Rectal smooth muscle tissue (tissue), 1 donor: ENCODE results near the gene HOXB4.
A peak's percentile ranks its signal among the peaks of the same experiment; 100 is the strongest.

ENCODE experiments used
- H3K27ac ChIP-seq: one replicate; pipeline ENCODE4 v1.7.0; 2013; ENCODE audit warnings: low read depth, low read length, inconsistent platforms
- H3K27me3 ChIP-seq: one replicate; pipeline ENCODE4 v1.7.0; 2013; ENCODE audit warnings: low read length; ENCODE audit not compliant: control insufficient read depth, insufficient read depth
- H3K36me3 ChIP-seq: one replicate; pipeline ENCODE4 v1.7.0; 2013; ENCODE audit warnings: low read length; ENCODE audit not compliant: control insufficient read depth, insufficient read depth
- H3K4me1 ChIP-seq: one replicate; pipeline ENCODE4 v1.7.0; 2013; ENCODE audit warnings: low read length; ENCODE audit not compliant: control insufficient read depth, insufficient read depth
- H3K4me3 ChIP-seq: one replicate; pipeline ENCODE4 v1.7.0; 2013; ENCODE audit warnings: low read length
- H3K9ac ChIP-seq: one replicate; pipeline ENCODE4 v1.7.0; 2013; ENCODE audit warnings: low read length

The HOXB4 gene

DNA sequence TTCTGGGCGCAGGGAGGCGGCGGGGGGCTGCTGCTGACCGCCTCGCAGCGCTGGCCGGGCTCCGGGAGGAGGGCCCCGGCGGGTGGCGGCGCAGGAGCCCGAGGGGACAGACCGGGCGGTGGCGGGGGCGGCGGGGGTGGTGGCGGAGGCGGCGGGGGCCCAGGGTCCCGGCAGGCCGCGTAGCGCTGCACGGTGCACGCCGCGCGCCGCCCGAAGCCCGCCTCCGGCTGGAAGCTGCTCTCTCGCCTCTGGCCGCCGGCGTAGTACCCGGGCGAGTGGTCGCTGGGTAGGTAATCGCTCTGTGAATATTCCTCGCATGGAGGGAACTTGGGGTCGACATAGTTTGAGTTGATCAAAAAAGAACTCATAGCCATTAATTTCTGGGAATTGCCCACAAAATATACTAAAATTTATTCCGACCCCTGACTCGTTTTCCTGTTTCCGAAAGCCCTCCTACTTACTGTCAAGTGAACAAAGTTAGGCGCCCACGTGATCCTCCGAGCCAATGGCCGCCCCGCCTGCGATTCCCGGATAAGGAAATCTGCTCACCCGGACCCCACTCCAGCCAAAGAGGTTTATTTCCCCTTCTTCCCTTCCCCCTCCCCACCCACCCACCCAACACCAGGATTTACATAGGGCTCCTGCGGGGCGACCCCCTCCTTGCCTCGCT is at the start of gene HOXB4:
Gene HOXB4, minus strand, starts transcription at position 405 of the 670 bp plus-strand sequence. Its CDS starts 31 bp downstream, at position 374.
- peak within 1 kb of the TSS; percentile 58 for H3K9ac ChIP-seq
- H3K27ac ChIP-seq, result peak within 1 kb of the TSS; percentile 94
- H3K4me3 ChIP-seq, result peak within 1 kb of the TSS; percentile 81
- no peaks in the 10 kb centered on the region for H3K36me3 ChIP-seq
- peaks cover 38% of the 10 kb centered on the region for H3K4me1 ChIP-seq
- H3K27me3 ChIP-seq, result no peaks in the 10 kb centered on the region

GRCh38 chr17:48627118-48627597 is 49.0 kb upstream of the HOXB4 start:
- H3K36me3 ChIP-seq, result no peaks in the 10 kb centered on the region
- H3K27me3 ChIP-seq, result peaks cover 60% of the 10 kb centered on the region
- peak overlapping the region; percentile 43 for H3K4me3 ChIP-seq
- no peaks in the 10 kb centered on the region for H3K4me1 ChIP-seq
- no peak overlapping the region for H3K27ac ChIP-seq
- H3K9ac ChIP-seq, result peak overlapping the region; percentile 3

- H3K36me3 ChIP-seq, result no peaks in the 10 kb centered on the region
- H3K27ac ChIP-seq, result no peak within 1 kb of the TSS
- peak within 1 kb of the TSS; percentile 3 for H3K9ac ChIP-seq
- peak within 1 kb of the TSS; percentile 62 for H3K4me3 ChIP-seq
- no peaks in the 10 kb centered on the region for H3K4me1 ChIP-seq
- peaks cover 62% of the 10 kb centered on the region for H3K27me3 ChIP-seq
Observed at GRCh38 chr17:48626245-48627117, 48.3 kb upstream of the HOXB4 start, which contains the start of gene HOXB9. HOXB9 (minus strand) TSS chr17:48626358; CDS start chr17:48626269, 89 bp downstream.

- H3K9ac ChIP-seq, result no peak overlapping the region
- H3K27ac ChIP-seq, result no peak overlapping the region
- H3K4me1 ChIP-seq, result no peaks in the 10 kb centered on the region
- H3K36me3 ChIP-seq, result no peaks in the 10 kb centered on the region
- H3K27me3 ChIP-seq, result peaks cover 59% of the 10 kb centered on the region
- peak overlapping the region; percentile 62 for H3K4me3 ChIP-seq
Observed at GRCh38 chr17:48625495-48626244, 47.5 kb upstream of the HOXB4 start.

DNA sequence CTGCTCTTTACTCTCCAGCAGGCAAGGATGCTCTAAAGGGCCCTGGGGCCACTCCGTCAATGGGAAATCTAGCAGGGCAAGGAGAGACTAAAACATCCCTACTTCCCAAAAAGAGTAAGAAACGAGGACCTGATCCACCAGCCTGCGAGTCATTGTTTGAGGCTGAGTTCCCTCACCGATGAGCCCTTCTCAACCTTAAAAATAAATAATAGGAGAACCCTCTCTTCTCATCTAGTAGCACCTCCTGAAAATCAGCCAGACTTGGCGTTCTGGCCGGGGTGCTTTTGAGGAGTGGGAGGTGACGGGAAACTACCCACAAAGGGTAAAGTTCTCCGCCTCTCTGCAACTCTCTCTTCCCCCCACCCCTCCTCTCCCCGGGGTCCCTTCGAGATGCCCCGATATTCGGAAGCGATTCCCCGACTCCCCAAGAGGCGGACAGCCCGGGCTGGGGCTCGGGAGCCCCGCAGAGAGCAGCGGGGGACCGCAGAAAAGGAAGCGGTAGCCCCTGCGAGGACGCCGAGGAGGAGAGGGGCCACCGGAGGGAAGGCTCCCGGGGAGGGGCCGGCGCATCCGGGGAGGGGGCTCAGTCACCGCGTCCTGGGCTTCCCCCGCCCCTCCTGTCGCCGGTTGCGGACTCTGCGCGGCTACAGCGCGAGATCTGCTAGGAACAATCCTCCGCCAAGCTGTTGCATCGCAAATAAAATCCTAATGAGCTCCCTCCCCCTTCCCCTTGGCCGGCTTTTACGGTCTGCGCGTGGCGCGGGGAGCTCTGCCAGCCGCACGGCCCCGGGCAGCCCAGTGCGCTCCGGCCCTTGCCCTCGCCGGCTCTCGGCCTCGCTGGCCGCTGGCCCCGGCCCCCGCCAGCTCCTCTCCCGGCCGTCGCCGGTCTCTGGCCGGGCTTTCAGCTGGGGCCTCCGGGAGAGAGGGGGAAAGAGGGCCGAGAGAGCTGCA is 46.7 kb upstream of the HOXB4 start:
- Histone ChIP-seq H3K36me3 (no peaks in the 10 kb centered on the region), H3K27ac (no peak overlapping the region), H3K27me3 (peaks cover 59% of the 10 kb centered on the region), H3K4me3 (peak overlapping the region; percentile 62), H3K9ac (no peak overlapping the region), H3K4me1 (no peaks in the 10 kb centered on the region)

- no peak overlapping the region for H3K27ac ChIP-seq
- H3K4me1 ChIP-seq, result no peaks in the 10 kb centered on the region
- H3K36me3 ChIP-seq, result no peaks in the 10 kb centered on the region
- H3K27me3 ChIP-seq, result peaks cover 60% of the 10 kb centered on the region
- H3K9ac ChIP-seq, result no peak overlapping the region
- peak overlapping the region; percentile 29 for H3K4me3 ChIP-seq
Observed at GRCh38 chr17:48624118-48624517, 46.0 kb upstream of the HOXB4 start.

- Histone ChIP-seq H3K27me3 (peaks cover 56% of the 10 kb centered on the region), H3K4me3 (no peak overlapping the region), H3K36me3 (no peaks in the 10 kb centered on the region), H3K27ac (no peak overlapping the region), H3K4me1 (no peaks in the 10 kb centered on the region), H3K9ac (no peak overlapping the region)
Observed at GRCh38 chr17:48623583-48623982, 45.4 kb upstream of the HOXB4 start.

- Histone ChIP-seq H3K27ac (no peak overlapping the region), H3K4me3 (no peak overlapping the region), H3K27me3 (peaks cover 60% of the 10 kb centered on the region), H3K36me3 (no peaks in the 10 kb centered on the region), H3K9ac (no peak overlapping the region), H3K4me1 (peaks cover 3% of the 10 kb centered on the region)
Observed at GRCh38 chr17:48622857-48623256, 44.7 kb upstream of the HOXB4 start.

DNA sequence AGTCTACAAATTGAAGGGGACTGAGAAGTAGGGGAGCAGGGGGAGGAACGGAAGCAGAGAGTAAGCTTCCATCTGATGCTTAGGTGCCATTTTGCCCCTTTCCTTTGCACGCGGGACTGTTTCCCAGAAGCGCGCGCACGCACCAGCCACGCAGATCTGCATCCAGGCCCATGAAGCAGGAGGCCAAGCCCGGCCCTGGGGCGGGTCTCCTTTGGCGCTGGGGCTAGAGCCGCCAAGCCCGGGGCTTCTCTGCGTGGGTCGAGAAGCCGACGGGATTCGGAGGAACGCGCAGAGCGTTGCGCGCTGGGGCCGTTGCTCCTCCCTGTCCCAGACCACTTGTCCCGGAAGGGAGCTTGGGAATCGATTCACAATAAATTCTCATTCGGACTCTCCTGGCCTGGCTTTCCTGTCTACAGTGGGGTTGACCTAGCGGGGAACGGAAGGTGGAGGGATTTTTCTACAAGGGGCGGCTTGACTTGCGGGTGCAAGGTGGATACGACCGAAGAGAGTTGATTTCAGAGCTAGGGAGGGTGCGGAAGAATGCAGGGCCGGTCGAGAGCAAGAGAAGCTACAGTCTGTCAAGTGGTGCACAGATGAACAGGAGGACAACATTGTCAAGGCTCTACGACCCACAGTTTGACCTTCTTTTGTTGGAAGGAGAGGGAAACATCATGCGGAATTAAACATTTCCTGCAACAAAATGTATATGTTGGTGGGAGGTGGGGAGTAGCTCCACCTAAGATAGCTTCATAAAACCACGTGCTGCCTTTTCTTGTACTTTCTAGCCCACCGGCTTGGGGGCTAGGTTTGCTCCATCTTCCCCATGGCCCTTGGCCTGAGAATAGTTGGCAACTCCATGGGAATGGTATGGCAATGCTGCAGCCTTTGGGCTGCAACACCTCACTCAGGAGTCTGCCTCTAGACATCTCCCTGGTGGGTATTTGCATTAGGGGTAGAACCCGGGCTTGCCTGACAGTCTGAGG is 43.6 kb upstream of the HOXB4 start:
- no peaks in the 10 kb centered on the region for H3K36me3 ChIP-seq
- H3K27ac ChIP-seq, result no peak overlapping the region
- no peak overlapping the region for H3K9ac ChIP-seq
- peaks cover 5% of the 10 kb centered on the region for H3K4me1 ChIP-seq
- peaks cover 59% of the 10 kb centered on the region for H3K27me3 ChIP-seq
- no peak overlapping the region for H3K4me3 ChIP-seq

DNA sequence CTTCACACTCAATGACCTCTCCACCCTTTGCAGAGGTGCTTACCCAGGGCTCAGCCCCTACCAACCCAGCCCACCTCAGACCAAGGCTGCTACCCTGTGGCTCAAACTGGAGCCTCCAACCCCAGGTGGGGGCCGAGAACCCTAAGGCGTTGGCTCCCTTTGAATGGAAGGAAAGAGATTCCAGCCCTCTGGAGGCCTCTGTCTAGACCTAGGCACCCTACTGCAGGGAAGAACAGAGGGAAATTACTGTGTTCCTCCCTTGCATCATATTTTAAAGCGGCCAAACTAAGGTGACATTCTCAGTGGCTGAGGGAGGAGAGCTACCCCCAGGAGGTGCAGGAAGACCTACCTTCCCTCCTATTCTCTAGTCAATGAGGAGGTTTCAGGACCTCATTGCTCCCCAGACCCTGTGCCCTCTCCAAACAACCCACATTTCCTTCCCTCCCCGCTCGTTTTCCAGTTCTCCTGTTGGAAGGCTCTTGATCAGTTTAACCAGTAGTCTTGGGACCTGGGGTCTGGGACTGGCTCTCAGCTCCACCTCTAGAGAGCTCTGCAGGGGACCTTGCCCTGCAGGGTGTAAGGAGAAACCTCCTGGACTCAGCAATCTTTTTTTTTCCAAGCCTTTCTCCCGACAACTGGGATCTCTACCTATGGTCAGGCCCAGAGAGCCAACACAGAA is 42.5 kb upstream of the HOXB4 start:
- no peak overlapping the region for H3K4me3 ChIP-seq
- H3K27me3 ChIP-seq, result peaks cover 58% of the 10 kb centered on the region

More for the DNA sequence above, 42.5 kb upstream of the HOXB4 start:
- H3K36me3 ChIP-seq, result no peaks in the 10 kb centered on the region
- H3K9ac ChIP-seq, result no peak overlapping the region
- H3K27ac ChIP-seq, result no peak overlapping the region
- H3K4me1 ChIP-seq, result peaks cover 5% of the 10 kb centered on the region
